DOHH2 (cell line): ENCODE measurements around the gene GDF9.

Experiments used
- H3F3A ChIP-seq: fragments of 200-600 bp; sonication (generic), shearing (Covaris generic); 2 replicates; pipeline ENCODE4 v1.6.0; 2016; ENCODE audit warnings: antibody characterized with exemption, mild to moderate bottlenecking; ENCODE audit not compliant: control insufficient read depth, insufficient read depth
- H3K27ac ChIP-seq: fragments of 200-600 bp; sonication (generic); 2 replicates; pipeline ENCODE4 v1.5.1; 2014; ENCODE audit warnings: low read depth, mild to moderate bottlenecking, low read length, moderate library complexity
- H3K27me3 ChIP-seq: fragments of 200-600 bp; sonication (generic); 2 replicates; pipeline ENCODE4 v1.6.1; 2014; ENCODE audit warnings: mild to moderate bottlenecking, low read length, mixed read lengths; ENCODE audit not compliant: control insufficient read depth
- H3K36me3 ChIP-seq: fragments of 200-600 bp; sonication (generic); 2 replicates; pipeline ENCODE4 v1.6.1; 2014; ENCODE audit warnings: mild to moderate bottlenecking, low read length, moderate library complexity, mixed read lengths; ENCODE audit not compliant: control insufficient read depth
- H3K4me1 ChIP-seq: fragments of 200-600 bp; sonication (generic); 2 replicates; pipeline ENCODE4 v1.6.1; 2014; ENCODE audit warnings: mild to moderate bottlenecking, low read length, mixed read lengths; ENCODE audit not compliant: control insufficient read depth
- H3K4me2 ChIP-seq: fragments of 200-600 bp; sonication (generic); 2 replicates; pipeline ENCODE4 v1.6.0; 2014; ENCODE audit warnings: mild to moderate bottlenecking, low read length, moderate library complexity
- H3K4me3 ChIP-seq: fragments of 200-600 bp; sonication (generic); 2 replicates; pipeline ENCODE4 v1.5.1; 2014; ENCODE audit warnings: mild to moderate bottlenecking, low read length, mixed read lengths
- H3K79me2 ChIP-seq: fragments of 200-600 bp; sonication (generic); 2 replicates; pipeline ENCODE4 v1.6.1; 2014; ENCODE audit warnings: mild to moderate bottlenecking, low read length, mixed read lengths; ENCODE audit not compliant: control insufficient read depth
- H3K9me2 ChIP-seq: fragments of 200-600 bp; sonication (generic); replicated peaks from 2 replicates; pipeline ENCODE4 v1.6.1; 2014; ENCODE audit warnings: mild to moderate bottlenecking, low read length, mixed read lengths; ENCODE audit not compliant: control insufficient read depth
- H3K9me3 ChIP-seq: fragments of 200-600 bp; sonication (generic); 2 replicates; pipeline ENCODE4 v1.6.1; 2014; ENCODE audit warnings: antibody characterized with exemption, low read length, mixed read lengths; ENCODE audit not compliant: control insufficient read depth, insufficient read depth
- H4K20me1 ChIP-seq: fragments of 200-600 bp; sonication (generic); 2 replicates; pipeline ENCODE4 v1.6.0; 2014; ENCODE audit warnings: low read depth, mild to moderate bottlenecking, antibody characterized with exemption, low read length, moderate library complexity; ENCODE audit not compliant: control insufficient read depth, insufficient read depth
- EZH2phosphoT487 ChIP-seq: fragments of 200-600 bp; sonication (generic); IDR thresholded peaks from 2 replicates; pipeline ENCODE4 v1.6.1; 2017; ENCODE audit warnings: borderline replicate concordance, mild to moderate bottlenecking, antibody characterized with exemption, low read length, moderate library complexity, mixed read lengths
- TF ChIP-seq, protein P1 (sequence below): fragments of 200-600 bp; sonication (generic); IDR thresholded peaks from one replicate; pipeline ENCODE4 v1.5.1; 2014; ENCODE audit warnings: antibody characterized with exemption, mild to moderate bottlenecking, low read depth, low read length; ENCODE audit not compliant: poor library complexity, severe bottlenecking

Gene GDF9, protein sequence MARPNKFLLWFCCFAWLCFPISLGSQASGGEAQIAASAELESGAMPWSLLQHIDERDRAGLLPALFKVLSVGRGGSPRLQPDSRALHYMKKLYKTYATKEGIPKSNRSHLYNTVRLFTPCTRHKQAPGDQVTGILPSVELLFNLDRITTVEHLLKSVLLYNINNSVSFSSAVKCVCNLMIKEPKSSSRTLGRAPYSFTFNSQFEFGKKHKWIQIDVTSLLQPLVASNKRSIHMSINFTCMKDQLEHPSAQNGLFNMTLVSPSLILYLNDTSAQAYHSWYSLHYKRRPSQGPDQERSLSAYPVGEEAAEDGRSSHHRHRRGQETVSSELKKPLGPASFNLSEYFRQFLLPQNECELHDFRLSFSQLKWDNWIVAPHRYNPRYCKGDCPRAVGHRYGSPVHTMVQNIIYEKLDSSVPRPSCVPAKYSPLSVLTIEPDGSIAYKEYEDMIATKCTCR

DNA sequence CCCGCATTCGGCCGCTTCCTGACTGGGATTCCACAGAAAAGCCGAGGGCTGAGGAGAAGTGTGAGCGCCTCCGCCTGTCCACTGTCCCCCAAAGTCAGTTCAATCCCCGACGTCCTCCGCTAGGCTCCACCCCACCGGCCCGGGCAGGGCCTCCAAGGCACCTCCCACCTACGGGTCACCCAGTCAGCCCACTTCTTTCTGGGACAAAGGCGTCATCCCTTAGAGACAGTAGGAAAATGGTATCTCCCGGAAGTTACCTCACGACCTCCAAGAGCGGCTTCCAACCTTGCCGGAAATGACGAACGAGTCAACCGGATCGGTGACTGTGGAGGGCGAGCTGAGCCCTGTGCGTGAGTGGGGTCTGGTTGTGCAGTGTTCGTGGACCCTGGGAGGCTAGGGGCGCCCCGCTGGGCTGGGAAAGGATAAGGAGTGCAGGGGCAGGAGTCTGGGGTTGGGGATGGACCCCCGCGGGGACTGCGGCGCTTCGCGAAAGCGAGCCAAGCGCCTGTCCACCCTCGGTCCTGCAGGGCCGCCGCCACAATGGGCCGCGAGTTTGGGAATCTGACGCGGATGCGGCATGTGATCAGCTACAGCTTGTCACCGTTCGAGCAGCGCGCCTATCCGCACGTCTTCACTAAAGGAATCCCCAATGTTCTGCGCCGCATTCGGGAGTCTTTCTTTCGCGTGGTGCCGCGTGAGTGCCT, at the start of gene GDF9, which contains the start of gene UQCRQ:
Gene GDF9, minus strand, starts transcription at position 128 of the 704 bp plus-strand sequence. CDS start 1,936 bp downstream, outside the sequence.
Gene UQCRQ, plus strand, starts transcription at position 301 of the 704 bp plus-strand sequence. Its CDS starts 240 bp downstream, at position 541.
- Histone ChIP-seq H3K4me1 (peaks cover 16% of the 10 kb centered on the region), H3F3A (peaks cover 8% of the 10 kb centered on the region), H3K79me2 (peaks cover 31% of the 10 kb centered on the region), H3K9me2 (no peaks in the 10 kb centered on the region), H3K36me3 (peaks cover 43% of the 10 kb centered on the region), H4K20me1 (0 out of 2 replicates have a peak, but pooled peaks cover 6% of the 10 kb centered on the region), H3K4me3 (peak within 1 kb of the TSS; percentile 91), H3K9me3 (no peaks in the 10 kb centered on the region), H3K27me3 (0 out of 2 replicates have a peak, but pooled peaks cover 2% of the 10 kb centered on the region), H3K4me2 (peak within 1 kb of the TSS; percentile 85), H3K27ac (peak within 1 kb of the TSS; percentile 30)
- TF ChIP-seq, protein P1, sequence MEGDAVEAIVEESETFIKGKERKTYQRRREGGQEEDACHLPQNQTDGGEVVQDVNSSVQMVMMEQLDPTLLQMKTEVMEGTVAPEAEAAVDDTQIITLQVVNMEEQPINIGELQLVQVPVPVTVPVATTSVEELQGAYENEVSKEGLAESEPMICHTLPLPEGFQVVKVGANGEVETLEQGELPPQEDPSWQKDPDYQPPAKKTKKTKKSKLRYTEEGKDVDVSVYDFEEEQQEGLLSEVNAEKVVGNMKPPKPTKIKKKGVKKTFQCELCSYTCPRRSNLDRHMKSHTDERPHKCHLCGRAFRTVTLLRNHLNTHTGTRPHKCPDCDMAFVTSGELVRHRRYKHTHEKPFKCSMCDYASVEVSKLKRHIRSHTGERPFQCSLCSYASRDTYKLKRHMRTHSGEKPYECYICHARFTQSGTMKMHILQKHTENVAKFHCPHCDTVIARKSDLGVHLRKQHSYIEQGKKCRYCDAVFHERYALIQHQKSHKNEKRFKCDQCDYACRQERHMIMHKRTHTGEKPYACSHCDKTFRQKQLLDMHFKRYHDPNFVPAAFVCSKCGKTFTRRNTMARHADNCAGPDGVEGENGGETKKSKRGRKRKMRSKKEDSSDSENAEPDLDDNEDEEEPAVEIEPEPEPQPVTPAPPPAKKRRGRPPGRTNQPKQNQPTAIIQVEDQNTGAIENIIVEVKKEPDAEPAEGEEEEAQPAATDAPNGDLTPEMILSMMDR = peak; percentile 36
- no peak for TF ChIP-seq EZH2phosphoT487

DNA sequence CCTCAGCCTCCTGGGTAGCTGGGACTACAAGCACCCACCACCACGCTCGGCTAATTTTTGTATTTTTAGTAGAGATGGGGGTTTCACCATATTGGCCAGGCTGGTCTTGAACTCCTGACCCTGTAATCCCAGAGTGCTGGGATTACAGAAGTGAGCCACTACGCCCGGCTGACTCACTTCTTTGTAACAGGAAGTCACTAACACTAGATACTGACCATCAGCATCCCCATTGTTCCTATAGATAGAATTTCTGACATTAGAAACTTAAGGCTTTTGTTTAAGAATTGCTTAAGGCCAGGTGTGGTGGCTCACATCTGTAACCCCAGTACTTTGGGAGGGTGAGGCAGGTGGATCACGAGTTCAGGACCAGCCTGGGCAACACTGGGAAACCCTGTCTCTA, 49.4 kb upstream of the GDF9 start:
- Histone ChIP-seq H3F3A (no peaks in the 10 kb centered on the region), H3K4me1 (no peaks in the 10 kb centered on the region), H3K79me2 (peaks cover 3% of the 10 kb centered on the region; the same call in 1 of the 2 replicates), H3K36me3 (peaks cover 18% of the 10 kb centered on the region), H3K27ac (no peak overlapping the region), H3K27me3 (no peaks in the 10 kb centered on the region), H3K4me2 (no peak overlapping the region), H3K4me3 (no peak overlapping the region), H3K9me3 (no peaks in the 10 kb centered on the region), H4K20me1 (no peaks in the 10 kb centered on the region), H3K9me2 (no peaks in the 10 kb centered on the region)
- TF ChIP-seq EZH2phosphoT487 = no peak
- TF ChIP-seq, protein P1 = no peak

DNA sequence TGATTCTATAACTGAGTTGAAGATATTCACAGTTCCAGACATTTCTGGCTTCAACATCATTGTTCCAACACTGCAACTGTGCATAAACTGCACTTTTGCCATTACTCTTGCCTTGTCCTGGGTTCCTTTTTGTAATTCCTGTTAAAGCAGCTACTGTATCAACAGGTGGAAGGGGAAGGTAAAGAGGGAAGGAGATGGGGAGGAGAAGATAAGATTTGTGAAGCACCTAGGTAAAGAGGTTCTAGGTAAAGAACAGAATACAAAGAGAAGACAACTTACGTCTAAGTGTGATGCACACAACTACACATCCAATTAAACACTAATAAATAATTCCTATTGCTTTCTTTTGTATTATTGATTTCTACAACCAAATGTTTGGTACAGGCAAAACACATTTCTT, 43.4 kb upstream of the GDF9 start:
- no peak overlapping the region for H3K4me2 ChIP-seq
- H3K9me2 ChIP-seq = no peaks in the 10 kb centered on the region
- H3K27me3 ChIP-seq = no peaks in the 10 kb centered on the region
- H3K27ac ChIP-seq = no peak overlapping the region
- no peaks in the 10 kb centered on the region for H3K4me1 ChIP-seq
- no peaks in the 10 kb centered on the region; the same call in 1 of the 2 replicates for H3F3A ChIP-seq
- no peak overlapping the region for H3K4me3 ChIP-seq
- no peak for TF ChIP-seq EZH2phosphoT487
- TF ChIP-seq, protein P1 = no peak
- no peaks in the 10 kb centered on the region for H4K20me1 ChIP-seq
- no peaks in the 10 kb centered on the region for H3K79me2 ChIP-seq
- peaks cover 34% of the 10 kb centered on the region for H3K36me3 ChIP-seq
- H3K9me3 ChIP-seq = no peaks in the 10 kb centered on the region
